IPS-18a (cell line): ENCODE data around the gene ZBTB7C.

Experiments used
- H3K27ac ChIP-seq: one replicate; pipeline ENCODE4 v1.5.1; 2013; ENCODE audit warnings: low read length
- H3K27me3 ChIP-seq: one replicate; pipeline ENCODE4 v1.6.1; 2013; ENCODE audit warnings: mild to moderate bottlenecking, low read length; ENCODE audit not compliant: control insufficient read depth, insufficient read depth
- H3K36me3 ChIP-seq: one replicate; pipeline ENCODE4 v1.6.1; 2013; ENCODE audit warnings: low read depth, low read length; ENCODE audit not compliant: control insufficient read depth
- H3K4me1 ChIP-seq: one replicate; pipeline ENCODE4 v1.6.1; 2013; ENCODE audit warnings: low read depth, low read length; ENCODE audit not compliant: control insufficient read depth
- H3K4me3 ChIP-seq: one replicate; pipeline ENCODE4 v1.5.1; 2013; ENCODE audit warnings: low read length
- H3K9ac ChIP-seq: one replicate; pipeline ENCODE4 v1.6.1; 2013; ENCODE audit warnings: mild to moderate bottlenecking, low read length, moderate library complexity
- H3K9me3 ChIP-seq: one replicate; pipeline ENCODE4 v1.6.1; 2013; ENCODE audit warnings: low read depth, low read length; ENCODE audit not compliant: control insufficient read depth

Gene ZBTB7C

GRCh38 chr18:48098007-48098406 is 311.2 kb downstream of the ZBTB7C start:
- H3K9me3 ChIP-seq: no peaks in the 10 kb centered on the region
- H3K9ac ChIP-seq: no peak overlapping the region
- no peaks in the 10 kb centered on the region for H3K27me3 ChIP-seq
- H3K27ac ChIP-seq: no peak overlapping the region
- H3K36me3 ChIP-seq: no peaks in the 10 kb centered on the region
- no peak overlapping the region for H3K4me3 ChIP-seq
- peaks cover 13% of the 10 kb centered on the region for H3K4me1 ChIP-seq

GRCh38 chr18:48095726-48096125 is 313.5 kb downstream of the ZBTB7C start:
- H3K4me1 ChIP-seq: peaks cover 8% of the 10 kb centered on the region
- H3K4me3 ChIP-seq: no peak overlapping the region
- no peak overlapping the region for H3K9ac ChIP-seq
- no peaks in the 10 kb centered on the region for H3K36me3 ChIP-seq
- no peaks in the 10 kb centered on the region for H3K27me3 ChIP-seq
- no peaks in the 10 kb centered on the region for H3K9me3 ChIP-seq
- H3K27ac ChIP-seq: no peak overlapping the region

GRCh38 chr18:48093104-48093503 is 316.1 kb downstream of the ZBTB7C start:
- Histone ChIP-seq H3K4me1 (no peaks in the 10 kb centered on the region), H3K9me3 (no peaks in the 10 kb centered on the region), H3K27ac (no peak overlapping the region), H3K9ac (no peak overlapping the region), H3K27me3 (no peaks in the 10 kb centered on the region), H3K36me3 (no peaks in the 10 kb centered on the region), H3K4me3 (no peak overlapping the region)

GRCh38 chr18:48091869-48092497 is 317.2 kb downstream of the ZBTB7C start:
- Histone ChIP-seq H3K4me1 (no peaks in the 10 kb centered on the region), H3K9me3 (no peaks in the 10 kb centered on the region), H3K36me3 (no peaks in the 10 kb centered on the region), H3K27me3 (no peaks in the 10 kb centered on the region), H3K27ac (no peak overlapping the region), H3K9ac (no peak overlapping the region), H3K4me3 (no peak overlapping the region)

GRCh38 chr18:48090702-48091101 is 318.5 kb downstream of the ZBTB7C start:
- Histone ChIP-seq H3K4me1 (no peaks in the 10 kb centered on the region), H3K4me3 (no peak overlapping the region), H3K9me3 (no peaks in the 10 kb centered on the region), H3K36me3 (no peaks in the 10 kb centered on the region), H3K27ac (no peak overlapping the region), H3K9ac (no peak overlapping the region), H3K27me3 (no peaks in the 10 kb centered on the region)

- no peak overlapping the region for H3K27ac ChIP-seq
Observed at GRCh38 chr18:48090021-48090420, 319.2 kb downstream of the ZBTB7C start.

GRCh38 chr18:48085781-48086487 is 323.2 kb downstream of the ZBTB7C start:
- Histone ChIP-seq H3K9ac (no peak overlapping the region), H3K4me1 (no peaks in the 10 kb centered on the region), H3K9me3 (no peaks in the 10 kb centered on the region), H3K36me3 (no peaks in the 10 kb centered on the region), H3K27ac (no peak overlapping the region), H3K4me3 (no peak overlapping the region), H3K27me3 (no peaks in the 10 kb centered on the region)

More at GRCh38 chr18:48090021-48090420, 319.2 kb downstream of the ZBTB7C start:
- H3K9me3 ChIP-seq: no peaks in the 10 kb centered on the region
- no peaks in the 10 kb centered on the region for H3K36me3 ChIP-seq
- H3K4me1 ChIP-seq: no peaks in the 10 kb centered on the region
- no peaks in the 10 kb centered on the region for H3K27me3 ChIP-seq
- H3K4me3 ChIP-seq: no peak overlapping the region
- no peak overlapping the region for H3K9ac ChIP-seq

GRCh38 chr18:48084858-48085257 is 324.3 kb downstream of the ZBTB7C start:
- Histone ChIP-seq H3K27ac (no peak overlapping the region), H3K36me3 (no peaks in the 10 kb centered on the region), H3K27me3 (no peaks in the 10 kb centered on the region), H3K9ac (no peak overlapping the region), H3K9me3 (no peaks in the 10 kb centered on the region), H3K4me3 (no peak overlapping the region), H3K4me1 (peaks cover 4% of the 10 kb centered on the region)

- H3K4me3 ChIP-seq: no peak overlapping the region
- peaks cover 5% of the 10 kb centered on the region for H3K4me1 ChIP-seq
- no peak overlapping the region for H3K9ac ChIP-seq
- no peaks in the 10 kb centered on the region for H3K9me3 ChIP-seq
- H3K27ac ChIP-seq: no peak overlapping the region
- H3K27me3 ChIP-seq: no peaks in the 10 kb centered on the region
- H3K36me3 ChIP-seq: no peaks in the 10 kb centered on the region
Observed at GRCh38 chr18:48084041-48084757, 325.0 kb downstream of the ZBTB7C start.

- Histone ChIP-seq H3K27ac (no peak overlapping the region), H3K9ac (no peak overlapping the region), H3K4me1 (peaks cover 5% of the 10 kb centered on the region), H3K9me3 (no peaks in the 10 kb centered on the region), H3K27me3 (no peaks in the 10 kb centered on the region), H3K36me3 (no peaks in the 10 kb centered on the region), H3K4me3 (no peak overlapping the region)
Observed at GRCh38 chr18:48080546-48080945, 328.6 kb downstream of the ZBTB7C start.

- Histone ChIP-seq H3K36me3 (no peaks in the 10 kb centered on the region), H3K27ac (no peak overlapping the region), H3K4me3 (no peak overlapping the region), H3K4me1 (peaks cover 9% of the 10 kb centered on the region), H3K9me3 (no peaks in the 10 kb centered on the region), H3K9ac (no peak overlapping the region), H3K27me3 (no peaks in the 10 kb centered on the region)
Observed at GRCh38 chr18:48079885-48080284, 329.3 kb downstream of the ZBTB7C start.
